ENCODE results near the gene SEMA3D.

Gene SEMA3D

DNA sequence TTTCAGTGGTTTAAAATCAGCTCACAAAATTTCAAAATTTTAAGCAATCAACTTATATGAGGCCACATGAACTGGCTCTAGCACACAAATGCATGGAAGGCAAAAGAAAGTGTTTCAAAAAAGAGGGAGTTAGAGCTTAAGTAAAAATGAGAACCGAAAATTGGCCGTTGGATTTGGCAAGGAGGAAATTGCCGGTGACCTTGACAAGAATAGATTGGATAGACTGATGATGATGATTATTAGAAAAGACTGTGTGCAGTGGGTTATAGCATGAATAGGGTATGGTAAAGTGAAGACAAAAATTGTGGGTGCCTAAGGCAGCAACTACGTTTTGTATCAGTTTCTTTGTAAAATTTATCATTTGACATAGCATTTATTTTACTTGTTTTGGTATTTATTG is 175.7 kb downstream of the SEMA3D start:
- DNase-seq (ENCODE audit: low read depth): no peak
- in situ Hi-C loops (cut with HindIII; ENCODE audit: low sequenced_read_pairs): no loop called here
- TF ChIP-seq CTCF (IDR thresholded peaks at IDR 0.05; ENCODE audit: low read depth, low read length, missing control alignments): no peak
- H3K4me3 ChIP-seq (ENCODE audit: low read depth, low read length): no peak overlapping the region

GRCh38 chr7:85010306-85010705 is 176.6 kb downstream of the SEMA3D start:
- no peak for DNase-seq (ENCODE audit: low read depth)
- no peak for TF ChIP-seq CTCF (IDR thresholded peaks at IDR 0.05; ENCODE audit: low read depth, low read length, missing control alignments)
- in situ Hi-C loops (cut with HindIII; ENCODE audit: low sequenced_read_pairs): no loop called here
- H3K4me3 ChIP-seq (ENCODE audit: low read depth, low read length): no peak overlapping the region

GRCh38 chr7:85006754-85007153 is 180.1 kb downstream of the SEMA3D start:
- no peak for TF ChIP-seq CTCF (IDR thresholded peaks at IDR 0.05; ENCODE audit: low read depth, low read length, missing control alignments)
- in situ Hi-C loops (cut with HindIII; ENCODE audit: low sequenced_read_pairs): no loop called here
- no peak for DNase-seq (ENCODE audit: low read depth)

DNA sequence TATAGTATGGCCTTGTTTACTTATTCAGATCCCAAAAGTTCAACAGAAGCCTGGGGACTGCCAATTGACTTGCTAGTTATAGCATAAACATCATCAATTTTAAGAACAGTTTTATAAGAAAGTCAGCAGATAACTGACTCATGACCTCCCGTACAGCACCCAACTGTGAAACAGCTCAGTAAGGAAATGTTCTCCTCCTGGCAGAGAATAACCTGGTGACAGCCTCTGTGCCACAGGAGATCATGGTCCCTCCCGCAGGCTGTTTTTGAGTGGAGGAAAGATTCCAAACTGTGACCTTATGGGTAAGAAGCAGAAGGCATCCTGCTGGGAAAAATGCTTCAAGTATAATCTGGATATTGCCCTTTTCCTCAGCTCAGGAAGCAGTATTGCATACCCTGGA is 182.5 kb downstream of the SEMA3D start:
- DNase-seq (ENCODE audit: low read depth): peak; percentile 23
- no peak overlapping the region for H3K4me3 ChIP-seq (ENCODE audit: low read depth, low read length)
- in situ Hi-C loops (cut with HindIII; ENCODE audit: low sequenced_read_pairs): no loop called here
- no peak for TF ChIP-seq CTCF (IDR thresholded peaks at IDR 0.05; ENCODE audit: low read depth, low read length, missing control alignments)

More at GRCh38 chr7:85006754-85007153, 180.1 kb downstream of the SEMA3D start:
- no peak overlapping the region for H3K4me3 ChIP-seq (ENCODE audit: low read depth, low read length)

DNA sequence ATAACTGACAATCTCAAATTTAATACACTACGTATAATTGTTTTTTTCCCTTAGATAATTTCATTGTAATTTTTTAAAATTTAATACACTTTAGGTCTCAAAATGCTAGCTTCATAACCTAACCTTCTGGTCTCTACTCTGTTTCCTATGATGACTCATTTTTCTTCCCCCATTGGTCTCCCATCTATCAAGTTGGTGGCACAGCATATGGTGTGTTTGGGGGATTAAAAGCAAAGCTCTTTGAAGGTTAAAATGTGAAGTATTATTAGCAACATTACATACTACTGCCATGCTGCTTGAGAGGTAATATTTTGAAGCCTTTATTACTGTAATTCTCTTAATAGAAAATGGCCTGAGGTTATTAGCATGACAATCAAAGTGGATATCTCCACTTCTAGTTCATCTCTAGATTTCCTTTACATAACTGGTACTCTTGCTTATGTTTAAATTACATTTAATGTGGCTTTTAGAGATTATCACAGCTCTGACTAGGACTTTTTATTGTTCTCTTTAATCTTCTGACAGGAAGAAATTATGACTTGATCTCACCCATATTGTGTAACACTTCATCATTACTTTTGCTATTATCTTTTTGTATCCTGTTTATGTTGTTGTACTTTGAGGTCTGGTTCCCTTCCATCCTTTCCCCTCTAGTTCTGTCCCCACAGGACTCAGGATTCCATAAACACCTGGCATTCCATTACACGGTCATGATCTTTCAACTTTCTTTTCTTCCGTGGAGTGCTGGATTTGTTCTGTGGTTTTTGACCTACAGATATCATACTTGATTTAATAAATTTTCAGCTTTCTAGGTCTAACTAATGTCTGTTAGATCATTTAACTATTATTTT is 185.1 kb downstream of the SEMA3D start:
- H3K4me3 ChIP-seq (ENCODE audit: low read depth, low read length): no peak overlapping the region
- in situ Hi-C loops (cut with HindIII; ENCODE audit: low sequenced_read_pairs): no loop called here
- TF ChIP-seq CTCF (IDR thresholded peaks at IDR 0.05; ENCODE audit: low read depth, low read length, missing control alignments): no peak
- no peak for DNase-seq (ENCODE audit: low read depth)

GRCh38 chr7:85000735-85001350 is 186.0 kb downstream of the SEMA3D start:
- no peak for TF ChIP-seq CTCF (IDR thresholded peaks at IDR 0.05; ENCODE audit: low read depth, low read length, missing control alignments)
- in situ Hi-C loops (cut with HindIII; ENCODE audit: low sequenced_read_pairs): no loop called here
- DNase-seq (ENCODE audit: low read depth): peak; percentile 40
- H3K4me3 ChIP-seq (ENCODE audit: low read depth, low read length): no peak overlapping the region

Data from astrocyte of the cerebellum (primary cell).